ENCODE measurements around the gene CALN1. TPM values are rescaled to one million over a fixed set of nuclear protein-coding genes. Genes with fewer than 3 reads are reported as not detected.
A peak's percentile ranks its signal among the peaks of the same experiment; 100 is the strongest.

The CALN1 gene
- total RNA-seq, 1 donor from 2014 or later = 0.45 TPM

DNA sequence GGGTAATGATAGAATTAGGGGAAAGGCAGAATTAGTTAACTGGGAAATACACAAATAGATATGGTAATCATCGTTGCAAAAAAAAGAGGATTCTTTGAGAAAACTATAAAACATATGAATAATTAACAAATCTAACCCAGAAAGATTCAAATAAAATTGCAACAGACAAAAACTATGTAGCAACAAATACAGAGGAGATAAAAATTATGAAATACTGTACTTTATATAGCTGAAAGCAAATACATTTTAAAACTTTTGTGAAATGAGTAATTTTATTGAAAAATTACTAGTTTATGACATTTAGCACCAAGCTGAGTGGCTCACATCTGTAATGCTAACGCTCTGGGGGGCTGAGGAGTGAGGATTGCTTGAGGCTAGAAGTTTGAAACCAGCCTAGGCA lies 356.7 kb downstream of the CALN1 start:
- DNase-seq (ENCODE audit: low spot score) (no peak), ATAC-seq (no peak)

GRCh38 chr7:72053292-72053691 lies 358.8 kb downstream of the CALN1 start:
- ATAC-seq = no peak
- no peak for DNase-seq (ENCODE audit: low spot score)

DNA sequence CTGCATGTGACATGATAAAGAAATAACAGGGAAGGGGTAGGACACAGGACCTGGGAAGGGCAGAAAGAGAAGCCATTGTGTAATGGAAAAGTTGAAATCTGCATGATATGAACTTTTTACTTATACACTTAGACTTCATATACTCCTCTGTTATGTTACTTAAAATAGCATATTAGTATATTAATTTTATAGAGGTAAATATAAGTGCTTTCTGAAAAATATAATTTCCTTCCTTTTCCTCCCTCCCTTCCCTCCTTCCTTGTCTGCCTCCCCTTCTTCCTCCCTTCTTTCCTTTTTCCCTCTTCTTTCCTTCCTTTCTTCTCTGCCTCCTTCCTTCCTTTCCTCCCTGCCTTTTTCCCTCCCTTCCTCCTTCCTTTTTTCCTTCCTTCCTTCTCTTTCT lies 363.7 kb downstream of the CALN1 start:
- ATAC-seq (no peak), DNase-seq (ENCODE audit: low spot score) (no peak)

DNA sequence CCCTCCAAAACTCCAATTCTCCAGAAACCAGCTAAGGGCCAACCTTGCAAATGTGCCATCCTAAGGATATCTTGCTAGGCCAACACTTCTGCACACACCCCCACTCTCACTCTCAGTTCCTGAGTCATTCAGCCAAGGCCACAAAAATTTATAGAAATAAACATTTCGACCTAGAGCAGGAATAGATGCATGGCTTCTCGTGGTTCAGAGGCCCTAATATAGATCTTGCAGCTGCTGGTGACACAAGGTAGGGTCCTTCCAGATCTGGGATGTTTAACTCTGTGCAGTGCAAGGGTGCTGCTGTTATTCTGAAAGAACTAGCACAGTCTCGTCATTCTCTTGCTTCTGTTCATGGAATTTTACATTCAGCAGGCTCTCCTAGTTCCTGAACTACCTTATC lies 369.3 kb downstream of the CALN1 start:
- ATAC-seq (no peak), DNase-seq (ENCODE audit: low spot score) (no peak)

- ATAC-seq = no peak
These were observed 371.5 kb downstream of the CALN1 start for GRCh38 chr7:72040641-72041040.

GRCh38 chr7:72039460-72039859 lies 372.7 kb downstream of the CALN1 start:
- DNase-seq (ENCODE audit: low spot score) = no peak
- no peak for ATAC-seq

More at GRCh38 chr7:72040641-72041040, 371.5 kb downstream of the CALN1 start:
- DNase-seq (ENCODE audit: low spot score) = no peak

DNA sequence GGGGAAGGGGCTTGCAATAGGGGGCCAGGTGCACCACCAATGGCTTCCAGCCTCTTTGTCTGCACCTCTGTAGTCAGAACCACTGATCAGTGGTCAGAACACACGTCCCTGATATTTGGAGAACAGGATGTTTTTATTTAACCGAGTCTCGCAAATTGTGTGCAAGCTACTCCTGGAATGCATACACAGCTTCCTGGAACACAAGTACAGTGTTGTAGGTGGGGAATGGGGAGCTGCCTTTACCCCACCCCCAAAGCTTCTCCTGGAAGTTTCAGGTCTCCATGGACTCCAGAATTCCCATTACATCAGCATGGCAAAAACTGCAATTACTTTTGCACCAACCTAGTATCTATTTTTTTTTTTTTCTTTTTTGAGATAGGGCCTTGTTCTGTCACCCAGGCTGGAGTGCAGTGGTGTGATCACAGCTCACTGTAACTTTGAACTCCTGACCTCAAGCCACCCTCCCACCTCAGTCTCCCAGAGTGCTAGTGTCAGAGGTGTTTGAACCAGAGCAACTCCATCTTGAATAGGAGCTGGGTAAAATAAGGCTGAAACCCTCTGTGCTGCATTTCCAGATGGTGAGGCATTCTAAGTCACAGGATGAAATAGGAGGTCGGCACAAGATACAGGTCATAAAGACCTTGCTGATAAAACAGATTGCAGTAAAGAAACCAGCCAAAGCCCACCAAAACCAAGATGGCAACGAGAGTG lies 374.0 kb downstream of the CALN1 start:
- DNase-seq (ENCODE audit: low spot score) (no peak), ATAC-seq (peak; percentile 32)

DNA sequence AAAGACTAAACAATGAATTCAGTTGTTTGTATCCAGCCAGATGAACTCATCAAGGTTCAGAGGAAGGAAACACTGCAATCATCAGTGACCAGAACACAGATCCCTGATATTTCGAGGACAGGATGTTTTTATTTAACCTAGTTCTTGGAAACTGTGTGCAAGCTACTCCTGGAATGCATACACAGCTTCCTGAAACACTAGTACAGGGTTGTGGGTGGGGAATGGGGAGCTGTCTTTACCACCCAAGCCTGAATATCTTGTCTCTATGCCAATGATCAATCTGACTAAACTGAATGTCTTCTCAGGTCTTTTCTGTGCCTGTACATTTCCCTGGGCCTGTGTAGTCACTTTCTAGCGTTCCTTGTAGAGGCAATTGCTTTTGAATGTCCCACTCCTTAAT lies 374.6 kb downstream of the CALN1 start:
- DNase-seq (ENCODE audit: low spot score) (no peak), ATAC-seq (peak; percentile 52)

DNA sequence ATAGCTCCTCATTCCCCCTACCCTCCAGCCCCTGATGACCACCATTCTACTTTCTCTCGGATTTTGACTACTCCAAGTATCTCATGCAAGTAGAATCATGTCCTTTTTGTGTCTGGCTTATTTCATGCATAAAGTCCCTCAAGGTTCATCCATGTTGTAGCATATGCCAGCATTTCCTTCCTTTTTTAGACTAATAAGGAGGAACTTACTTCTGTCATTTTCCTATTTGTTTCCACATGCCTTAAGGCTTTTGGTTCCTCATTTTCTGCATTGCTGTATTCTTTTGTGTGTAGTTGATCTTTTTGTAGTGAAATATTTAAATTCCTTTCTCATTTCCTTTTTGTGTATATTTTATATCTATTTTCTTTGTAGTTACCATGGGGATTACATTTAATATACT lies 376.9 kb downstream of the CALN1 start:
- DNase-seq (ENCODE audit: low spot score) (no peak), ATAC-seq (no peak)

DNA sequence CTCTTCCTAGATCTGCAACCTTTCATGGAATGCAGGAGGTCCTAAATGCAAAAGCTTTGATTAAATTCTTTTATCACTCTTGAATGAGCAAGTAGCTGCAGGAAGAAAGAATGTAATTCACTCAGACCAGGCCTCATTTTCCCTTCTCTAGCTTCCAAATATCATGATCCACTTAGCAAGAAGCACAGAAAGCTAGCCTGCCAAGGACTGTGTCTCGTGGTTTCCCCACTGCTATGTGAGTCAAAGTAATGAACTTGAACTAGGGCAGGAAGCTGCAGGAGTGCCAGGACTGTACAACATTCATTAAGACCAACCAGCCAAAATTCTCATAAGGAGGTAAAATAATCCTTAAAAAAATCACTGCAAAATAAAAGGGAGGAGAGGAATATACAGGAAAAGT lies 379.2 kb downstream of the CALN1 start:
- DNase-seq (ENCODE audit: low spot score) (no peak), ATAC-seq (no peak)

GRCh38 chr7:72030994-72031667 lies 381.0 kb downstream of the CALN1 start:
- ATAC-seq (no peak), DNase-seq (ENCODE audit: low spot score) (no peak)

- ATAC-seq = no peak
- no peak for DNase-seq (ENCODE audit: low spot score)
These were observed 383.9 kb downstream of the CALN1 start for GRCh38 chr7:72028267-72028666.

GRCh38 chr7:72025381-72025960 lies 386.7 kb downstream of the CALN1 start:
- peak; percentile 67 for ATAC-seq
- DNase-seq (ENCODE audit: low spot score) = no peak

DNA sequence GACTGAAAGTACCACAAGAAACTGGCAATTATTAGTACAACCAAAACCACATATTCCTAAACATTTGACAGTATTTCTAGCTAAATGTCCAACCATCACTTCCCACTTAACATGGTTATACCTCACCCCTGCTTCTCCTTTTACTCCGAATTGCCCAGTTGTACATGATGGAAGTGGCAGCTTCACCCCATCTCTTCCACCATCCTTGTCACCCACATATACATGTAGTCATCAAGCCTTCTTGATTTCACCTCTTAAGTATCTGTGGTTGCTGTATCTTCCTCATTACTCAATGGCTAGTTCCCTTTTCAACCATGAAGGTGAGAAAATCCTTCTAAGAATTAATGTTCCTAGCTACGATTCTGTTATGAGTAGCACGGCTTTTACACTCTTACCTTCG lies 388.2 kb downstream of the CALN1 start:
- ATAC-seq (no peak), DNase-seq (ENCODE audit: low spot score) (no peak)

DNA sequence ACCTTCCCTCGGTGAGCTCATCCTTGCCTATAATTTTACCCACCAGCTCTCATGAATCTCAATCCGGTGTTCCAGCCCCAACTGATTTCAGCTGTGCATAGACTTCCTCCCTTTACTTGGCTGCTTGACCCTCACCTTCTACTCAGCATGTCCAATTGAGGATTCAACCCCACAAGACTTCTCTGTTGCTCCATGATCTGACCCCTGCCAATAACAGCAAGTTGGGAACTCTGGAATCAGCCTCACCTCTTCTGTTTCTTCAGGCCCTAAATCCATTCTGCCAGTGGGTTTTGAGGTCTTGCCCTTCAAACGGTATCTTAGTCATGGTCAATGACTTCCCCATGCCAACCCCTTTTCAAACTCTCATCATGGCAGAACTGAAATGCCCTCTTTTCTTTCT lies 390.4 kb downstream of the CALN1 start:
- DNase-seq (ENCODE audit: low spot score) = no peak
- ATAC-seq = no peak

- no peak for ATAC-seq
- DNase-seq (ENCODE audit: low spot score) = no peak
These were observed 391.8 kb downstream of the CALN1 start for GRCh38 chr7:72020311-72020710.

DNA sequence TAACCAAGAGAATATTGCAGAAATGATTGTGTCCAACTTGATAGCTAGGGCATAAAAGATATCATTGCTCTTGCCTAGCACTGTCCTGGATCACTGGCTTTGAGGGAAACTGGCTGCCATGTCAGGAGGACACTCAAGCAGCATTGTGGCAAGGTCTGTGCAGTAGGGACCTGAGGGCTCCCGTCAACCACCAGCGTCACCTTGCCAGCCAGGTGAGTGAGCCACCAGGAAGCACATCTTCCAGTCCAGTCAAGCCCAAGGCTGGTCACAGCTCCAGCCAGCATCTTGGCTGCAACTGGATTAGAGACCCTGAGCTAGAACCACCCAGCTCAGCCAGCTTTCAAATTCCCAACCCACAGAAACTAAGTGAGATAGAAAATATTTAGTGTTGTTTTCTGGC lies 392.7 kb downstream of the CALN1 start:
- DNase-seq (ENCODE audit: low spot score) (no peak), ATAC-seq (no peak)

DNA sequence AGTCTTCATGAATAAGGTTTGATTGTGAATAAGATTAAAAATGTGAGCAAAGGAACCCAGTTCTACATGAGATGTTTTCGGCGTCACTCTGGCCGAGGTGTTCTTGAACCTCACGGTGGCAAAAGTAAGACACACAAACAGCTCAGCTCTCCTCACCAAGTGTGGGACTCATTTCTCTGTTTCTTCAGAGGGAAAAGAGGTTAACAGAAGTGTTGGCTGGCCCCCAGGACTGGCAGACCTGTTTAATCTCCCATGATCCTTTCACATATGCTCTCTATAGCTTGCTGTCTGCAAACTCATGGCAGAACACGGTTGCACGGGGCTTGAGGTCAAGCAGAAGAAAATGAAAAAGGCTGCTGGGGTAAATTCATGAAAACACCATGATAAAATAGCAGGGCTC lies 394.4 kb downstream of the CALN1 start:
- no peak for ATAC-seq

DNA sequence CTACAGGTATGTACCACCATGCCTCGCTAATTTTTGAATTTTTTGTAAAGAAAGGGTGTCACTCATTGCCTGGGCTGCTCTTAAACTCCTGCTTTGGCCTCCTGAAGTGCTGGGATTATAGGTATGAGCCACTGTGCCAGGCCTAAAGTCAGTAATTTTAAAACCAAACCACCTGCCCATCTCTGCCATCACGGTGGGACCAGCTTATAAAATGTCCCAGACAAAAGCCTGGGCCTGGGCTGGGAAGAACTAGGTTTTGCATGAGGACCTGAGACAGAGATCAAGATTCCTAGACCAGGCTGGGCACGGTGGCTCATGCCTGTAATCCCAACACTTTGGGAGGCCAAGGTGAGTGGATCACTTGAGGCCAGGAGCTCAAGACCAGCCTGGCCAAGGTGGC lies 395.6 kb downstream of the CALN1 start:
- DNase-seq (ENCODE audit: low spot score) (no peak), ATAC-seq (no peak)

More for the DNA sequence above, 394.4 kb downstream of the CALN1 start:
- no peak for DNase-seq (ENCODE audit: low spot score)

- ATAC-seq = no peak
- no peak for DNase-seq (ENCODE audit: low spot score)
These were observed 397.0 kb downstream of the CALN1 start for GRCh38 chr7:72015136-72015535.

DNA sequence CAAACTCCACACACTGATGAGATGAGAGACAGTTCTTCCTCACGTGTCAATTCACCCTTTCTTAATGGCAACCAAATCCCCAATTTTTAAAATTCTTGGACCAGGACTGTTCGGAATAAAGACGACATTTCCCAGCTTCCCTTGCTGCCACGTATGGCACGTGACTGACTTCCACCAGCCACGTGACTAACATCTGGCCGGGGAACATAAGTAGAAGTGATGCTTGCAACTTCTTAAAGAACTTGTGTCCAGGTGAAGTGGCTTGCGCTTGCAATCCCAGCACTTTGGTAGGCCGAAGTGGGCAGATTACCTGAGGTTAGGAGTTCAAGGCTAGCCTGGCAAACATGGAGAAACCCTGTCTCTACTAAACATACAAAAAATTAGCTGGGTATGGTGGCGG lies 405.1 kb downstream of the CALN1 start:
- ATAC-seq (no peak), DNase-seq (ENCODE audit: low spot score) (no peak)

GRCh38 chr7:72003236-72003635 lies 408.9 kb downstream of the CALN1 start:
- no peak for ATAC-seq
- DNase-seq (ENCODE audit: low spot score) = no peak
